Fibroblast of the aortic adventitia (primary cell): Measurements from ENCODE around the gene HS6ST1. TPM values are rescaled to one million over a fixed set of nuclear protein-coding genes. Genes with fewer than 3 reads are reported as not detected.

Source experiments
- DNase-seq: peaks from one replicate; pipeline ENCODE4 v3.0.0-alpha.2; 2010; ENCODE audit warnings: low read depth
- H3K4me3 ChIP-seq: 2 replicates; pipeline ENCODE4 v1.5.1; 2011; ENCODE audit warnings: low read depth, mild to moderate bottlenecking, control low read depth, low read length, moderate library complexity
- total RNA-seq: library from RNA; depleted of rRNA; stranded (reverse); fragments of >200 nt; gene quantifications from 2 replicates; pipeline ENCODE4 v1.2.3, GENCODE V29; 2012; ENCODE audit warnings: low replicate concordance
- TF ChIP-seq, protein P1 (sequence below): IDR thresholded peaks from 2 replicates; pipeline ENCODE4 v1.5.1; 2011; ENCODE audit warnings: mild to moderate bottlenecking, low read length, control low read depth, inconsistent platforms; ENCODE audit not compliant: insufficient read depth

Gene HS6ST1
- total RNA-seq, 1 donor: 10.6 TPM

- no peak overlapping the region for H3K4me3 ChIP-seq
- peak; percentile 99 for DNase-seq
- TF ChIP-seq, protein P1, sequence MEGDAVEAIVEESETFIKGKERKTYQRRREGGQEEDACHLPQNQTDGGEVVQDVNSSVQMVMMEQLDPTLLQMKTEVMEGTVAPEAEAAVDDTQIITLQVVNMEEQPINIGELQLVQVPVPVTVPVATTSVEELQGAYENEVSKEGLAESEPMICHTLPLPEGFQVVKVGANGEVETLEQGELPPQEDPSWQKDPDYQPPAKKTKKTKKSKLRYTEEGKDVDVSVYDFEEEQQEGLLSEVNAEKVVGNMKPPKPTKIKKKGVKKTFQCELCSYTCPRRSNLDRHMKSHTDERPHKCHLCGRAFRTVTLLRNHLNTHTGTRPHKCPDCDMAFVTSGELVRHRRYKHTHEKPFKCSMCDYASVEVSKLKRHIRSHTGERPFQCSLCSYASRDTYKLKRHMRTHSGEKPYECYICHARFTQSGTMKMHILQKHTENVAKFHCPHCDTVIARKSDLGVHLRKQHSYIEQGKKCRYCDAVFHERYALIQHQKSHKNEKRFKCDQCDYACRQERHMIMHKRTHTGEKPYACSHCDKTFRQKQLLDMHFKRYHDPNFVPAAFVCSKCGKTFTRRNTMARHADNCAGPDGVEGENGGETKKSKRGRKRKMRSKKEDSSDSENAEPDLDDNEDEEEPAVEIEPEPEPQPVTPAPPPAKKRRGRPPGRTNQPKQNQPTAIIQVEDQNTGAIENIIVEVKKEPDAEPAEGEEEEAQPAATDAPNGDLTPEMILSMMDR: peak; percentile 11
Measured at GRCh38 chr2:128304715-128305554, 13.7 kb downstream of the HS6ST1 start.

GRCh38 chr2:128304330-128304714, 14.3 kb downstream of the HS6ST1 start:
- no peak overlapping the region for H3K4me3 ChIP-seq
- no peak for DNase-seq
- TF ChIP-seq, protein P1: no peak

DNA sequence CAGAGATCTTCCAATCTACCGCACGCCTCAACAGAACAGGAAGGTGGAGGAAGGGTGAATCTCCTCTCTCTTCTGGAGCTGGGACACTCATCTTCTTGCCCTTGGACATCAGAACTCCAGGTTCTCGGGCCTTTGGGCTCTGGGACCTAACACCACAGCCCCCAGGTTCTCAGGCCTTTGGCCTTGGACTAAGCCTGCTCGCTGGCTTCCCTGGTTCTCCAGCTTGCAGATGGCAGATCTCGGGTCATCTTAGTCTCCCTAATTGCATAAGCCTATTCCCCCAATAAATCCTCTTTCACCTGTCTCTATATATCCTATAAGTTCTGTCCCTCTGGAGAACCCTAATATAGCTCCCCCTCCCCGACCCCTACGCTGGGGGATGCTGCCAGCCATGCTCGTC, 14.8 kb downstream of the HS6ST1 start:
- no peak for DNase-seq
- TF ChIP-seq, protein P1: no peak
- no peak overlapping the region for H3K4me3 ChIP-seq

DNA sequence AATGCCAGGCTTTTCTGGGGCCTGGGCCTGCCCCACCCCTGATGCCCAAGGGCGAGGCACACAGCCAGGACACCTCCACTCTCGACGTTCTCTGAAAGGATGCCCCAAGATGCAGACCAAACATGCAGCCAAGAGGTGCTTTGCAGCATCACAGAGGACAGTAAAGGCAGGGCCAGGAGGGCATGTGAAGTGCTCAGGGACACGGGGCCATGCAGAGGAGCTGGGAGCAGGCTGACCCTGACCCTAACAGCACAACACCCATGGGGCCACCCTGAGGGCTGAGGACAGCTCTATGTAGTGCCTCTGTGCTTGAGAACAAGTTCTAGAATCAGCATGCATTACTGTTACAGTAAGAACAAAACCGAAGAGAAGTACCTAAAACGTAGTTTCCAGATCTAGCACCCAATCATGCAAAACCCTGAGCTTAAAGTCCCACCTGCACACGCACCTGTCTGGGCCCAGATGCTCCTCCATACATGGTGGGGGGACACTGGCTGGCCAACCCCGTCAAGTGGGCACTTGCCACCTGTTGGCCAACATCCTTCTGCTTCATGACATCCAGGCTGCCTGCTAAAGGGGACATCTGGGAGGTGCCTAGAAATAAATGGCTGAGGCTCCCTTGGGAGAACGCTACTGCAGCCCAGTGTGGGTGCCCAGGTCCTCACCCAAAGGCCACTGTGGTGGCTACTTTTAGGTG, 15.4 kb downstream of the HS6ST1 start:
- DNase-seq: no peak
- no peak overlapping the region for H3K4me3 ChIP-seq

GRCh38 chr2:128302744-128303067, 16.0 kb downstream of the HS6ST1 start:
- TF ChIP-seq, protein P1: no peak
- no peak overlapping the region for H3K4me3 ChIP-seq
- no peak for DNase-seq

More for the DNA sequence above, 15.4 kb downstream of the HS6ST1 start:
- TF ChIP-seq, protein P1: no peak

DNA sequence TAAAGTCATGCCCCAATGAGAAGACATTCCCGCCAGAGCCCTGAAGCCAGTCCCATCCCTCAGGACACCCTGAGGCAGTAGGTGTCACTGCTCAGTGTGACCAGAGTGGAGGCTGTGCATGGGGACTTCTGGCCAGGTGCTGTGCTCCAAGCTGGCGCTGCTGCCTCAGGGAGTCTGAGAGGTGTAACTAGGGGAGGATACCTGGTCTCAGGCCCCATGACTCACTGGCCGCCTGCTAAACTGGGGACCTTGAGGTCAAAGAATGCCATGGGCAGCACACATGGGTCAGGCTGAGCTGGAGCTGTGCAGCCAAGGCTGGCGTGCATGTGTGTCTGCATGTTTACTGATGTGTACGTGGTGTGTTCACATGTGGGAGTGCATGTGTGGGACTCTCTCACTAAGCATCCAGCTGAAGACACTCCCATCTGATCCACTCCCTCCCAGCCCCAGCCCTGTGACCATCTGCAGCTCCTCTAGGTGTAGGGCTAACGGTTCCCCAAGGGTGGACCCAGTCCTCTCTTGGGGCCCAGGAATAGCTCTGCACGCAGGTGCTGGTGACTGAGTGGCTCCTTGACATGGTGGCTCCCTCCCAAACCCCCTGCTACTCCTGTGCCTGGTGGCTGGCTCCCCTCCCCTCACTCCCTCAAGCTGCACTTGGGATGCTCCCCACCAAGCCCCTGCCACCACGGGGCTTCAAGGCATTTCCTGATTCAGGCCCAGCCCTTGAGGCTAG, 16.5 kb downstream of the HS6ST1 start:
- no peak overlapping the region for H3K4me3 ChIP-seq
- TF ChIP-seq, protein P1: no peak
- DNase-seq: no peak
